Measurements from ENCODE around the gene WNT2.

Gene WNT2

GRCh38 chr7:117322741-117323304 lies at the start of gene WNT2:
TSS of gene WNT2 (minus strand) at chr7:117323058. CDS start at chr7:117322989, 69 bp downstream.
- DNase-seq (ENCODE audit: low spot score): no peak

- DNase-seq (ENCODE audit: low spot score): no peak
These were observed 49.2 kb upstream of the WNT2 start for GRCh38 chr7:117372073-117372472.

GRCh38 chr7:117364339-117365080 lies 41.7 kb upstream of the WNT2 start:
- no peak for DNase-seq (ENCODE audit: low spot score)

GRCh38 chr7:117362294-117362888 lies 39.5 kb upstream of the WNT2 start:
- DNase-seq (ENCODE audit: low spot score): no peak

- no peak for DNase-seq (ENCODE audit: low spot score)
These were observed 27.2 kb upstream of the WNT2 start for GRCh38 chr7:117350027-117350426.

GRCh38 chr7:117349570-117349969 lies 26.7 kb upstream of the WNT2 start:
- no peak for DNase-seq (ENCODE audit: low spot score)

GRCh38 chr7:117347962-117348672 lies 25.3 kb upstream of the WNT2 start:
- DNase-seq (ENCODE audit: low spot score): no peak

- no peak for DNase-seq (ENCODE audit: low spot score)
These were observed 24.6 kb upstream of the WNT2 start for GRCh38 chr7:117347480-117347879.

GRCh38 chr7:117346161-117346560 lies 23.3 kb upstream of the WNT2 start:
- no peak for DNase-seq (ENCODE audit: low spot score)

- no peak for DNase-seq (ENCODE audit: low spot score)
These were observed 15.2 kb upstream of the WNT2 start for GRCh38 chr7:117338020-117338419.

- DNase-seq (ENCODE audit: low spot score): no peak
These were observed 10.3 kb upstream of the WNT2 start for GRCh38 chr7:117333168-117333567.

GRCh38 chr7:117332031-117332430 lies 9.2 kb upstream of the WNT2 start:
- no peak for DNase-seq (ENCODE audit: low spot score)

GRCh38 chr7:117325836-117326235 lies 3.0 kb upstream of the WNT2 start:
- no peak for DNase-seq (ENCODE audit: low spot score)

GRCh38 chr7:117324960-117325359 lies 2.1 kb upstream of the WNT2 start:
- DNase-seq (ENCODE audit: low spot score): no peak

- no peak for DNase-seq (ENCODE audit: low spot score)
These were observed 1.2 kb upstream of the WNT2 start for GRCh38 chr7:117323851-117324711.

GRCh38 chr7:117323305-117323850 lies 520 bp upstream of the WNT2 start:
- DNase-seq (ENCODE audit: low spot score): no peak

- no peak for DNase-seq (ENCODE audit: low spot score)
These were observed 2.3 kb downstream of the WNT2 start for GRCh38 chr7:117320523-117320922.

GRCh38 chr7:117319181-117319580 lies 3.7 kb downstream of the WNT2 start:
- no peak for DNase-seq (ENCODE audit: low spot score)

- no peak for DNase-seq (ENCODE audit: low spot score)
These were observed 9.3 kb downstream of the WNT2 start for GRCh38 chr7:117313582-117313981.

- no peak for DNase-seq (ENCODE audit: low spot score)
These were observed 10.0 kb downstream of the WNT2 start for GRCh38 chr7:117312593-117313580.

Measured in CD4-positive, alpha-beta T cell treated with Interleukin-15 for 4 hours (primary cell).